ENCODE results near the gene RAB18.

RAB18 gene

DNA sequence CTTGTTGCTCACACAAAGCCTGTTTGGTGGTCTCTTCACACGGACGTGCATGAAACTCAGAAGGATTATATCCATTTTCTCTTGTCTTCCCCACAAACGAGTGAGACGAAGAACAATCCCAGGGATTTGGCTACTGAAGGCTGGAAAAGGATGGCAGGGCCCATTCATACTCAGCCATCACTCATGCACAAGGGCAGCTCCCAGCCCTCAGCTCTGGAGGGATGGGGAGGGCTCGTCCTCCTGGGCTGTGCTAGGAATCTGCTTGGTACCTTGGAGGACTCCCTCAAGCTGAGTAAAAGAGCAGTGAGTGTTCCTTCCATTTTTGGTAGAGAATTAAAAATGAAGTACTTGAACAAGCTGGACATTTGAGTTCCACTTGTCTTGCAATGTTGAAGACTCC lies 33.2 kb upstream of the RAB18 start:
- no peaks in the 10 kb centered on the region for H3K27me3 ChIP-seq (ENCODE audit: insufficient read depth, insufficient read length)
- peaks cover 9% of the 10 kb centered on the region; the same call in 1 of the 2 replicates for H3K9me3 ChIP-seq (ENCODE audit: insufficient read depth, low read length)
- no peaks in the 10 kb centered on the region for H3K36me3 ChIP-seq (ENCODE audit: insufficient read depth, insufficient read length, low read length)
- H3K4me3 ChIP-seq (ENCODE audit: insufficient read length, low read depth): no peak overlapping the region
- H3K9ac ChIP-seq (ENCODE audit: insufficient read length, low read depth): no peak overlapping the region
- no peak for DNase-seq (ENCODE audit: low read depth, low spot score)
- TF ChIP-seq YY1 (IDR thresholded peaks at IDR 0.05; ENCODE audit: insufficient read depth, insufficient read length) (no peak), SUZ12 (IDR thresholded peaks at IDR 0.05; ENCODE audit: extremely low read depth, insufficient read depth, insufficient read length) (no peak), ZNF274 (IDR thresholded peaks at IDR 0.05; ENCODE audit: low read depth, low read length) (no peak)
- H3K4me1 ChIP-seq (ENCODE audit: insufficient read depth, insufficient read length): peaks cover 3% of the 10 kb centered on the region

DNA sequence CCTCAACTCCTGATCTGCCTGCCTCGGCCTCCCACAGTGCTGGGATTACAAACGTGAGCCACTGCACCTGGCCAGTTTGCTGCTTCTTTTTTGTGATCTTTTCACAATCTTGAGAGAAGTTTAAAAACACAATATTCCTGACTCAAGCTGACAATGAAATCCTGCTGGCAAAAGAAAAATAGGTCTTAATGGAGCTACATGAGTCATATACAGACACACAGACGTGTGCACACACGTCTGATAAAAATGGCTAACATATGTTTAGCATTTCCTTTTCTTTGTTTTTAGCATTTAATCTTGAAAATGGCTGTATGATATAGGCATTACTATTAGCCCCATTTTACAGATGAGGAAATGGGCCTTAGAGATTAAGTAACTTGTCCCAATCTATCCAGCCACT lies 29.4 kb upstream of the RAB18 start:
- Histone ChIP-seq H3K27me3 (ENCODE audit: insufficient read depth, insufficient read length) (no peaks in the 10 kb centered on the region), H3K36me3 (ENCODE audit: insufficient read depth, insufficient read length, low read length) (no peaks in the 10 kb centered on the region), H3K9ac (ENCODE audit: insufficient read length, low read depth) (no peak overlapping the region), H3K9me3 (ENCODE audit: insufficient read depth, low read length) (peaks cover 8% of the 10 kb centered on the region; the same call in 1 of the 2 replicates), H3K4me1 (ENCODE audit: insufficient read depth, insufficient read length) (peaks cover 3% of the 10 kb centered on the region), H3K4me3 (ENCODE audit: insufficient read length, low read depth) (no peak overlapping the region)
- DNase-seq (ENCODE audit: low read depth, low spot score): no peak
- TF ChIP-seq YY1 (IDR thresholded peaks at IDR 0.05; ENCODE audit: insufficient read depth, insufficient read length): no peak
- TF ChIP-seq ZNF274 (IDR thresholded peaks at IDR 0.05; ENCODE audit: low read depth, low read length): no peak
- no peak for TF ChIP-seq SUZ12 (IDR thresholded peaks at IDR 0.05; ENCODE audit: extremely low read depth, insufficient read depth, insufficient read length)

DNA sequence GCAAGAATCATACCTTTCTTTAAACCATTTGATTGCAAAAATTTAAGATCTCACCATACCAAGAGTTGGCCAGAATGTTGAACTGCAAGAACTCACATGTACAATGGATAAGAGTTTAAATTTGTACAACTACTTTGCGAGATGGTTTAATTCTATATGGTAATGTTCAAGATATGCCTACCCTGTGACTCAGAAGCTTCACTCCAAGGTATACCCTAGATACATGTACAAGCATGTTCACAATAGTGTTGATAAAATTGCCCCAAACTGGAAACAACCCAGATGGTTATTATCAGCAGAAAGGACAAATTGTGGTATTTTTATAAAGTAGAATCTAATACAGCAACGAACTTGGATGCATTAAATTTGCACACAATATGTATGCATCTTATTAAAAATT lies 25.1 kb upstream of the RAB18 start:
- H3K4me3 ChIP-seq (ENCODE audit: insufficient read length, low read depth): no peak overlapping the region
- DNase-seq (ENCODE audit: low read depth, low spot score): no peak

DNA sequence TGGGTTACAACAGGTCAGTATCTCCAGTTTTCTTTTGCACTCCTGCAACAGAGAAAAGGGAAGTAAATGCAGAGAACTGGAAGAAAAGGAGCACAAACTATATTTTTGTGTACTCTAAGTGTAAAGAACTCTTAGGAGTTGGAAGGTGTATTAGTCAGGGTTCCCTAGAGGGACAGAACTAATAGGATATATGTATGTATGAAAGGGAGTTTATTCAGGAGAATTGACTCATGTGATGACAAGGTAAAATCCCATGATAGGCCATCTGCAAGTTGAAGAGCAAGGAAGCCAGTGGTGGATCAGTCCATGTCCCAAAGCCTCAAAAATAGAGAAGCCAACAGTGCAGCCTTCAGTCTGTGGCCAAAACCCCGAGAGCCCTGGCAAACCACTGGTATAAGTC lies 22.6 kb upstream of the RAB18 start:
- TF ChIP-seq SUZ12 (IDR thresholded peaks at IDR 0.05; ENCODE audit: extremely low read depth, insufficient read depth, insufficient read length) (no peak), ZNF274 (IDR thresholded peaks at IDR 0.05; ENCODE audit: low read depth, low read length) (no peak), YY1 (IDR thresholded peaks at IDR 0.05; ENCODE audit: insufficient read depth, insufficient read length) (no peak)
- no peak for DNase-seq (ENCODE audit: low read depth, low spot score)

More for the DNA sequence above, 25.1 kb upstream of the RAB18 start:
- Histone ChIP-seq H3K9me3 (ENCODE audit: insufficient read depth, low read length) (peaks cover 8% of the 10 kb centered on the region; the same call in 1 of the 2 replicates), H3K4me1 (ENCODE audit: insufficient read depth, insufficient read length) (no peaks in the 10 kb centered on the region), H3K27me3 (ENCODE audit: insufficient read depth, insufficient read length) (no peaks in the 10 kb centered on the region), H3K36me3 (ENCODE audit: insufficient read depth, insufficient read length, low read length) (no peaks in the 10 kb centered on the region), H3K9ac (ENCODE audit: insufficient read length, low read depth) (no peak overlapping the region)
- TF ChIP-seq YY1 (IDR thresholded peaks at IDR 0.05; ENCODE audit: insufficient read depth, insufficient read length): no peak
- TF ChIP-seq ZNF274 (IDR thresholded peaks at IDR 0.05; ENCODE audit: low read depth, low read length): no peak
- no peak for TF ChIP-seq SUZ12 (IDR thresholded peaks at IDR 0.05; ENCODE audit: extremely low read depth, insufficient read depth, insufficient read length)

DNA sequence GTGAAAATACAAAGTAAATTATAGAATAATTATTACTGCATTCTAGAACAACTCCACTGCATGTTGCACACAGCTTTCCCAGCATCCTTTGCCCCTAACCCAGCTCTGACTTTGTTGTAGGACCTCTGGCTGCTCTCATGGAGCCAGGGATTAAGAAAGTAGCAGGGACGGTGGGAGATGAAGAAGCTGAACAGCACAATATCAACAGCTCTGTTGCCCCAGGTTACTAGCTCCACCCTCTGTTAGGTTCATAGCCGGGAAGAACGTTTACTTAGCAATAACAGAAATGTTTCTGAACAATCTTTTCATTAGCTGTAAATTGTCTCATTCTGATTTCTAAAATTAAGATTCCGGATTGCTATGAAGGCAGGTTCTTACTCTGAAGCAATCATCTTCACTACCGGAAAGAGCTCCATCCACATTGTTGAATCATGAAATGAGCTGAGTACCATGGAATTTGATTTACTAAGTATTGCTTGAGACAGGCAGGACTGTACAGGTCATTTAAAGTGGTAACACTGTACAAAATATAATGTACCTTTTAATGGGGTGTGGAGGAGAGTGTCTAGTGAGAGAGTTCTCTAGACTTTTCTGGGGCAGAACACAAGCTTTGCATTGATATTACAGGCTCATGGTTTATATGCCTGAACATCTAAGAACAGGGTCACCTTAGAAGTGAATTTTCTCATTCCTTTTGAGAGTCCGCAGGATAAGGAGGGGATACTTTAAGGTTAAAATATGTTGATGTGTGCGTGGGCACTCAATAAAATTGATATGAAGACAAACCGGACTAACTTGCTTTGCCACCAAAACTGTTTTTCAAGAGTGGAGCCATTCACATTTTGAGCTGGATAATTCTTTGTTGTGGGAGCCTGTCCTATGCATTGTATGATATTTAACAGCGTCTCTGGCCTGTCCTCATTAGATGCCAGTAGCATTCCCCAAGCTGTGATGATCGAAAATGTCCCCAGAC lies 20.8 kb upstream of the RAB18 start:
- no peak for DNase-seq (ENCODE audit: low read depth, low spot score)
- no peak overlapping the region for H3K9ac ChIP-seq (ENCODE audit: insufficient read length, low read depth)
- H3K4me3 ChIP-seq (ENCODE audit: insufficient read length, low read depth): no peak overlapping the region
- no peaks in the 10 kb centered on the region for H3K4me1 ChIP-seq (ENCODE audit: insufficient read depth, insufficient read length)
- peaks cover 8% of the 10 kb centered on the region; the same call in 1 of the 2 replicates for H3K9me3 ChIP-seq (ENCODE audit: insufficient read depth, low read length)
- H3K36me3 ChIP-seq (ENCODE audit: insufficient read depth, insufficient read length, low read length): no peaks in the 10 kb centered on the region
- no peak for TF ChIP-seq SUZ12 (IDR thresholded peaks at IDR 0.05; ENCODE audit: extremely low read depth, insufficient read depth, insufficient read length)
- no peak for TF ChIP-seq YY1 (IDR thresholded peaks at IDR 0.05; ENCODE audit: insufficient read depth, insufficient read length)
- TF ChIP-seq ZNF274 (IDR thresholded peaks at IDR 0.05; ENCODE audit: low read depth, low read length): no peak
- H3K27me3 ChIP-seq (ENCODE audit: insufficient read depth, insufficient read length): no peaks in the 10 kb centered on the region

More for the DNA sequence above, 22.6 kb upstream of the RAB18 start:
- Histone ChIP-seq H3K27me3 (ENCODE audit: insufficient read depth, insufficient read length) (no peaks in the 10 kb centered on the region), H3K9me3 (ENCODE audit: insufficient read depth, low read length) (peaks cover 8% of the 10 kb centered on the region; the same call in 1 of the 2 replicates), H3K4me1 (ENCODE audit: insufficient read depth, insufficient read length) (no peaks in the 10 kb centered on the region), H3K9ac (ENCODE audit: insufficient read length, low read depth) (no peak overlapping the region), H3K36me3 (ENCODE audit: insufficient read depth, insufficient read length, low read length) (no peaks in the 10 kb centered on the region), H3K4me3 (ENCODE audit: insufficient read length, low read depth) (no peak overlapping the region)

DNA sequence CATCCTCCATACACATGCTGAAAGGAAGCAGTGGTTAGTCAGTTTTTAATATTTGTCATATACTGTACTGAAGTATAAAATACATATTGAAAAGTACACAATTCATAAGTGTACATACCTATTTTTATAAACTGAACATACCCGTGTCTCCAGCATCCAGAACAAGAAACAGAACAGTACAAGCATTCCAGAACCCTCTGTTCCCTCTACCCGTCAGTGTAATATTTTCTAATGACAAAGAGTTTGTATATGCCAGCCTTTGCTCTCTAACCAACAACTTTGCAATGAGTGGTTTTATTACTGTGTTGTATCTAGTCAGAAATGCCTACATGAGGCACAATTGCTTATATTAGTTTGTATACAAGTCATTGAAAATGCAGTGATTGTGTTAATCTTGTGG lies 18.7 kb upstream of the RAB18 start:
- Histone ChIP-seq H3K4me1 (ENCODE audit: insufficient read depth, insufficient read length) (no peaks in the 10 kb centered on the region), H3K9me3 (ENCODE audit: insufficient read depth, low read length) (peaks cover 6% of the 10 kb centered on the region), H3K9ac (ENCODE audit: insufficient read length, low read depth) (no peak overlapping the region), H3K27me3 (ENCODE audit: insufficient read depth, insufficient read length) (no peaks in the 10 kb centered on the region), H3K4me3 (ENCODE audit: insufficient read length, low read depth) (no peak overlapping the region), H3K36me3 (ENCODE audit: insufficient read depth, insufficient read length, low read length) (no peaks in the 10 kb centered on the region)
- DNase-seq (ENCODE audit: low read depth, low spot score): no peak
- TF ChIP-seq ZNF274 (IDR thresholded peaks at IDR 0.05; ENCODE audit: low read depth, low read length): no peak
- TF ChIP-seq SUZ12 (IDR thresholded peaks at IDR 0.05; ENCODE audit: extremely low read depth, insufficient read depth, insufficient read length): no peak
- TF ChIP-seq YY1 (IDR thresholded peaks at IDR 0.05; ENCODE audit: insufficient read depth, insufficient read length): no peak

DNA sequence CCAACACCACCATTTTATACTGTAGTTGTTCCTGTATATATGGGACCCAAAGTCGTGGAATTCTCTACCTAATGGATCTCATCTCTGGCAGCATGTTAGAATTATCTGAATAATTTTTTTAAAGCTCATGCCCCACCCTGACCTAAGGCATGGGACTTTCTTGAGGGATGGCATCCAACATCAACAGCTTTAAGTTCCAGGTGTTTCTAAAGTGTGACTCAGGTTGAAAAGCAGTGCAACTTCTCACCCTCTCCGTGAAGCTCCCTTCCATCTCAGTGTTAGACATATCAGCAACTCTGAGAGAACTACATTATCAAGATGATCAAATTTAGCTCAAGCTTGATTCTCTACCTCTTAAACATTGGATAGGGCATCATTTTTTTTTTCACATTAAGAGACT lies 18.1 kb upstream of the RAB18 start:
- no peak for TF ChIP-seq ZNF274 (IDR thresholded peaks at IDR 0.05; ENCODE audit: low read depth, low read length)
- no peak for TF ChIP-seq SUZ12 (IDR thresholded peaks at IDR 0.05; ENCODE audit: extremely low read depth, insufficient read depth, insufficient read length)
- no peak for TF ChIP-seq YY1 (IDR thresholded peaks at IDR 0.05; ENCODE audit: insufficient read depth, insufficient read length)
- Histone ChIP-seq H3K4me3 (ENCODE audit: insufficient read length, low read depth) (no peak overlapping the region), H3K27me3 (ENCODE audit: insufficient read depth, insufficient read length) (no peaks in the 10 kb centered on the region), H3K4me1 (ENCODE audit: insufficient read depth, insufficient read length) (no peaks in the 10 kb centered on the region), H3K9ac (ENCODE audit: insufficient read length, low read depth) (no peak overlapping the region), H3K9me3 (ENCODE audit: insufficient read depth, low read length) (peaks cover 13% of the 10 kb centered on the region), H3K36me3 (ENCODE audit: insufficient read depth, insufficient read length, low read length) (no peaks in the 10 kb centered on the region)
- DNase-seq (ENCODE audit: low read depth, low spot score): no peak

Measured in NT2/D1 (cell line).